IMR-90 (cell line): ENCODE results near the gene PKD1. TPM values are rescaled to one million over a fixed set of nuclear protein-coding genes. Genes with fewer than 3 reads are reported as not detected.

Source experiments
- ATAC-seq: fragments of 200-7000 bp; cut with Tn5 transposase; 2 replicates; pipeline ENCODE4 v1.9.1; 2020; ENCODE audit warnings: low read depth, mild to moderate bottlenecking, moderate library complexity
- BruUV-seq: library from RNA; stranded (reverse); fragments of 400-500 nt; replicated peaks from 2 replicates; lab custom pipeline; 2021; lab: Mats Ljungman, UMichigan
- CTCF ChIA-PET: fragments of 300-600 bp; formaldehyde crosslinking; extraction: SDS; loops from one replicate; lab custom pipeline; 2021; ENCODE audit warnings: antibody characterized with exemption; lab: Yijun Ruan, JAX
- POLR2A ChIA-PET: fragments of 300-600 bp; sonication (Branson Sonifier 250); formaldehyde crosslinking; loops from one replicate; lab custom pipeline; 2022; ENCODE audit warnings: antibody characterized with exemption; ENCODE audit not compliant: unreplicated experiment; lab: Charles Lee
- DNase-seq: peaks from one replicate; pipeline ENCODE4 v3.0.0; 2013
- H2AFZ ChIP-seq: replicated peaks from 2 replicates; pipeline ENCODE3; 2013; ENCODE audit warnings: low read length, mild to moderate bottlenecking; ENCODE audit not compliant: poor library complexity
- H2AK5ac ChIP-seq: 2 replicates; pipeline ENCODE4 v1.6.1; 2013; ENCODE audit warnings: low read depth, low read length, inconsistent platforms
- H2AK9ac ChIP-seq: replicated peaks from 2 replicates; pipeline ENCODE3; 2013; ENCODE audit warnings: mild to moderate bottlenecking, low read depth, low read length, moderate library complexity; ENCODE audit not compliant: poor library complexity
- H2BK120ac ChIP-seq: 2 replicates; pipeline ENCODE4 v1.6.1; 2013; ENCODE audit warnings: low read depth, low read length, inconsistent platforms
- H2BK15ac ChIP-seq: 3 replicates; pipeline ENCODE4 v1.6.1; 2013; ENCODE audit warnings: low read depth, low read length, inconsistent platforms
- H2BK20ac ChIP-seq: 2 replicates; pipeline ENCODE4 v1.6.1; 2013; ENCODE audit warnings: low read depth, mild to moderate bottlenecking, inconsistent platforms, low read length, moderate library complexity
- H2BK5ac ChIP-seq: 2 replicates; pipeline ENCODE4 v1.6.1; 2013; ENCODE audit warnings: mild to moderate bottlenecking, low read depth, low read length, inconsistent platforms; ENCODE audit not compliant: poor library complexity, severe bottlenecking
- H3K14ac ChIP-seq: replicated peaks from 2 replicates; pipeline ENCODE4 v1.6.1; 2013; ENCODE audit warnings: low read depth, low read length, inconsistent platforms
- H3K18ac ChIP-seq: 2 replicates; pipeline ENCODE4 v1.6.1; 2013; ENCODE audit warnings: low read depth, low read length, control low read depth
- H3K23ac ChIP-seq: 2 replicates; pipeline ENCODE4 v1.6.1; 2013; ENCODE audit warnings: low read depth, low read length, inconsistent platforms
- H3K27ac ChIP-seq: 2 replicates; pipeline ENCODE4 v1.5.1; 2013; ENCODE audit warnings: mild to moderate bottlenecking, control low read depth, low read length; ENCODE audit not compliant: insufficient read depth
- H3K27me3 ChIP-seq: 2 replicates; pipeline ENCODE4 v1.6.1; 2013; ENCODE audit warnings: low read length; ENCODE audit not compliant: control insufficient read depth, insufficient read depth
- H3K36me3 ChIP-seq: 2 replicates; pipeline ENCODE4 v1.6.1; 2013; ENCODE audit warnings: low read length, mixed read lengths; ENCODE audit not compliant: control insufficient read depth, insufficient read depth
- H3K4ac ChIP-seq: 2 replicates; pipeline ENCODE4 v1.6.1; 2013; ENCODE audit warnings: low read depth, low read length, inconsistent platforms
- H3K4me1 ChIP-seq: 2 replicates; pipeline ENCODE4 v1.6.1; 2013; ENCODE audit warnings: low read length, mixed read lengths; ENCODE audit not compliant: control insufficient read depth, insufficient read depth
- H3K4me2 ChIP-seq: 2 replicates; pipeline ENCODE4 v1.6.1; 2013; ENCODE audit warnings: low read depth, mild to moderate bottlenecking, control low read depth, low read length, moderate library complexity
- H3K4me3 ChIP-seq: 2 replicates; pipeline ENCODE4 v1.5.1; 2013; ENCODE audit warnings: low read depth, mild to moderate bottlenecking, control low read depth, low read length, moderate library complexity; ENCODE audit not compliant: insufficient read depth
- H3K56ac ChIP-seq: 2 replicates; pipeline ENCODE4 v1.6.1; 2013; ENCODE audit warnings: low read length, inconsistent platforms; ENCODE audit not compliant: insufficient read depth; ENCODE audit errors: extremely low read depth
- H3K79me1 ChIP-seq, 2 experiments: 2 replicates each; pipeline ENCODE4 v1.6.1; 2013; ENCODE audit warnings: low read length in 2 of 2, inconsistent platforms in 1 of 2, low read depth in 1 of 2
- H3K9ac ChIP-seq: 2 replicates; pipeline ENCODE4 v1.6.1; 2013; ENCODE audit warnings: low read depth, low read length, control low read depth
- H3K9me1 ChIP-seq: 2 replicates; pipeline ENCODE4 v1.6.1; 2013; ENCODE audit warnings: low read length, inconsistent platforms; ENCODE audit not compliant: insufficient read depth
- H3K9me3 ChIP-seq: 2 replicates; pipeline ENCODE4 v1.6.1; 2013; ENCODE audit warnings: low read length; ENCODE audit not compliant: control insufficient read depth, insufficient read depth
- H4K20me1 ChIP-seq: 2 replicates; pipeline ENCODE4 v1.6.1; 2013; ENCODE audit warnings: low read length, inconsistent platforms; ENCODE audit not compliant: insufficient read depth
- H4K5ac ChIP-seq: 2 replicates; pipeline ENCODE4 v1.6.1; 2013; ENCODE audit warnings: mild to moderate bottlenecking, low read depth, low read length, control low read depth
- H4K8ac ChIP-seq, 2 experiments: 2 replicates each; pipeline ENCODE4 v1.6.1; 2013; ENCODE audit warnings: low read depth in 2 of 2, low read length in 2 of 2, control low read depth in 1 of 2, inconsistent platforms in 1 of 2
- H4K91ac ChIP-seq: 2 replicates; pipeline ENCODE4 v1.6.1; 2013; ENCODE audit warnings: low read depth, low read length, inconsistent platforms; ENCODE audit not compliant: insufficient read depth
- CEBPB ChIP-seq: IDR thresholded peaks from 2 replicates; pipeline ENCODE4 v1.6.1; 2012; ENCODE audit warnings: low read depth, low read length, improper control_type of control experiment
- CHD1 ChIP-seq: IDR thresholded peaks from 2 replicates; pipeline ENCODE4 v1.6.1; 2012; ENCODE audit warnings: low read depth, low read length, improper control_type of control experiment
- ELK1 ChIP-seq: fragments of 150-350 bp; IDR thresholded peaks from 2 replicates; pipeline ENCODE4 v1.6.1; 2016; ENCODE audit warnings: low read depth, mild to moderate bottlenecking, low read length, moderate library complexity, borderline replicate concordance
- FOS ChIP-seq: fragments of 150-350 bp; IDR thresholded peaks from 2 replicates; pipeline ENCODE4 v1.6.1; 2016; ENCODE audit warnings: low read depth, low read length
- MAZ ChIP-seq: IDR thresholded peaks from 2 replicates; pipeline ENCODE4 v1.6.1; 2012; ENCODE audit warnings: low read depth, mild to moderate bottlenecking, low read length, improper control_type of control experiment, moderate library complexity, borderline replicate concordance
- MXI1 ChIP-seq: IDR thresholded peaks from 2 replicates; pipeline ENCODE4 v1.6.1; 2012; ENCODE audit warnings: low read depth, mild to moderate bottlenecking, low read length, moderate library complexity, borderline replicate concordance
- NFE2L2 ChIP-seq: fragments of 150-350 bp; IDR thresholded peaks from 2 replicates; pipeline ENCODE4 v1.6.1; 2016; ENCODE audit warnings: low read depth, mild to moderate bottlenecking, low read length
- RAD21 ChIP-seq: IDR thresholded peaks from 2 replicates; pipeline ENCODE4 v1.6.1; 2012; ENCODE audit warnings: low read length, improper control_type of control experiment
- RCOR1 ChIP-seq: IDR thresholded peaks from 2 replicates; pipeline ENCODE4 v1.6.1; 2012; ENCODE audit warnings: mild to moderate bottlenecking, low read length, improper control_type of control experiment; ENCODE audit not compliant: insufficient replicate concordance
- WGBS, 2 experiments: methylation state at CpG; one replicate each; pipeline versions ENCODE4 v1.1.5 to v1.1.7; 2013; ENCODE audit warnings: missing lambda C conversion rate in 2 of 2; ENCODE audit not compliant: insufficient read length in 1 of 2; ENCODE audit errors: extremely low coverage in 2 of 2; 5-methylcytosine and 5-hydroxymethylcytosine counted together
- dilution Hi-C: fragments of 300-500 bp; cut with HindIII; formaldehyde crosslinking; loops from one replicate; pipeline ENCODE4 v1.14.3; 2018; ENCODE audit warnings: low sequenced_read_pairs; ENCODE audit not compliant: unreplicated experiment
- in situ Hi-C: fragments of 300-500 bp; cut with MboI; formaldehyde crosslinking; loops from 3 replicates; pipeline ENCODE4 v1.14.3; 2019; ENCODE audit warnings: low sequenced_read_pairs, inconsistent platforms, mixed read lengths
- intact Hi-C: fragments of 100-400 bp; cut with micrococcal nuclease; formaldehyde crosslinking; loops from 2 replicates; pipeline ENCODE4 v1.10.0; 2022
- polyA plus RNA-seq, 3 experiments: library from polyadenylated mRNA; depleted of rRNA; stranded (reverse); fragments of >200 nt; gene quantifications; 2 replicates each; pipeline ENCODE4 v1.2.3, GENCODE V29; 2012; ENCODE audit warnings: low replicate concordance in 1 of 3
- total RNA-seq: library from RNA; depleted of rRNA; stranded (reverse); fragments of >200 nt; gene quantifications from 2 replicates; pipeline ENCODE4 v1.2.3, GENCODE V29; 2012

The PKD1 gene
- total and polyA plus RNA-seq, 2 of the 4 experiments (the other 2 are of a cell fraction): 7.9 to 97.3 TPM

DNA sequence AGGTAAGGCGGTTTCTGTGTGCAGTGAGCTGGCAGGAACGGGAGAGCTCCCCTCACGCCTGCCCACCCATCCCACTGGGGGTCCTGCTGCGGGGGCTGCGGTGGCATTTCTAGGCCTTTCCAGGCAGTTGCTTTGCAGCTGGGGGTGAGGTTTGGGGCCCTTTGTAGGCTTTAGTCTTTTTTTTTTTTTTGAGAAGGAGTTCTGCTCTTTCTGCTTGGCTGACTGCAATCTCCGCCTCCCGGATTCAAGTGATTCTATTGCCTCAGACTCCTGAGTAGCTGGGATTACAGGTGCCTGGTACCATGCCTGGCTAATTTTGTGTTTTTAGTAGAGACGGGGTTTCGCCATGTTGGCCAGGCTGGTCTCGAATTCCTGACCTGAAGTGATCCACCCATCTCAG, 76.8 kb downstream of the PKD1 start:
- H2AK5ac ChIP-seq: no peak overlapping the region
- intact Hi-C loops: no loop called here
- no peak overlapping the region for H2BK15ac ChIP-seq
- in situ Hi-C loops: no loop called here
- ATAC-seq (no peak), DNase-seq (no peak)
- no peak overlapping the region for H2BK120ac ChIP-seq
- no CpG with 5 or more reads among the region's 10 CpGs for WGBS, 2 experiments
- no peak overlapping the region for H4K91ac ChIP-seq
- TF ChIP-seq MXI1: no peak
- TF ChIP-seq ELK1: no peak
- TF ChIP-seq RCOR1: no peak
- TF ChIP-seq NFE2L2: no peak
- TF ChIP-seq FOS: no peak
- TF ChIP-seq RAD21: no peak
- no peak for TF ChIP-seq CEBPB
- no peak for TF ChIP-seq MAZ
- TF ChIP-seq CHD1: no peak
- H2BK5ac ChIP-seq: no peak overlapping the region
- H3K9ac ChIP-seq: no peak overlapping the region
- POLR2A ChIA-PET: no interaction called here
- no peak overlapping the region for H3K27ac ChIP-seq
- H3K56ac ChIP-seq: no peak overlapping the region
- H3K27me3 ChIP-seq: no peaks in the 10 kb centered on the region
- no peaks in the 10 kb centered on the region for H3K9me1 ChIP-seq
- dilution Hi-C loops: no loop called here
- H4K8ac ChIP-seq: no peak overlapping the region
- no peak overlapping the region for H3K4me3 ChIP-seq
- no peak overlapping the region for H3K23ac ChIP-seq
- BruUV-seq: no TSS peak
- H3K36me3 ChIP-seq: peaks cover 63% of the 10 kb centered on the region
- CTCF ChIA-PET: no interaction called here
- H3K18ac ChIP-seq: no peak overlapping the region
- peaks cover 0 to 18% of the 10 kb centered on the region in 2 experiments; a peak in 1 of 4 replicates for H3K79me1 ChIP-seq
- no peaks in the 10 kb centered on the region for H3K4me1 ChIP-seq
- no peaks in the 10 kb centered on the region; the same call in 1 of the 2 replicates for H4K20me1 ChIP-seq
- no peaks in the 10 kb centered on the region for H3K9me3 ChIP-seq
- no peak overlapping the region for H2AFZ ChIP-seq
- no peak overlapping the region for H2AK9ac ChIP-seq
- no peak overlapping the region for H4K5ac ChIP-seq
- H3K14ac ChIP-seq: no peak overlapping the region
- H2BK20ac ChIP-seq: no peak overlapping the region
- H3K4me2 ChIP-seq: no peak overlapping the region
- H3K4ac ChIP-seq: no peak overlapping the region
